ENCODE data around the gene LSAMP.
"Not testable (repeated sequence)": the region's sequence is repeated elsewhere in the genome, so short reads cannot be mapped to it uniquely, and the experiment has no call there.

The LSAMP gene

DNA sequence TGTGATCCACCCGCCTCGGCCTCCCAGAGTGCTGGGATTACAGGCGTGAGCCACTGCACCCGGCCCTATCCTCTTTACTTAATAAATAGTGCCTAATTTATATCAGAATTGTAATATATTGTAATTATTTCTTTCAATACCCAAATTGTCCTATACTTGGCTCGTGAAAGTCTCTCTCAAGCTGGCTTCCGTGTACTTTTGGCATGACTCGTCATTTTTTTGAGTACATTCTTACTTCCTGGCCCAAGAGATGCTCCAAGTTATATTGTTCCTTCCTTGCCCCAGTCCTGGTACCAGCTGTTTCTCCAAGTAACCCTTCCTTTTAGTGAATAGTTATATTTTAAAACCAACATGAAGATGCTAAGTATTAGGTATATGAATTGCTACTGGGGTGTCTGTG lies 366.7 kb downstream of the LSAMP start:
- H3K36me3 ChIP-seq (ENCODE audit: control insufficient read depth in 2 of 2, insufficient read depth in 2 of 2, low read length in 2 of 2), result no peaks in the 10 kb centered on the region
- no peaks in the 10 kb centered on the region for H3K9me3 ChIP-seq (ENCODE audit: control insufficient read depth in 2 of 2, low read length in 2 of 2)
- H3K4me3 ChIP-seq (ENCODE audit: low read length in 2 of 2), result no peak overlapping the region
- no peaks in the 10 kb centered on the region for H3K27me3 ChIP-seq (ENCODE audit: control insufficient read depth in 1 of 2, insufficient read depth in 2 of 2, low read length in 2 of 2)
- no peak overlapping the region for H3K9ac ChIP-seq (ENCODE audit: low read length in 2 of 2)
- H3K27ac ChIP-seq (ENCODE audit: low read length), result no peak overlapping the region
- H3K4me1 ChIP-seq (ENCODE audit: control insufficient read depth, insufficient read depth, low read length), result no peaks in the 10 kb centered on the region

- Histone ChIP-seq H3K27me3 (ENCODE audit: control insufficient read depth in 1 of 2, insufficient read depth in 2 of 2, low read length in 2 of 2) (no peaks in the 10 kb centered on the region), H3K4me3 (ENCODE audit: low read length in 2 of 2) (no peak overlapping the region), H3K4me1 (ENCODE audit: control insufficient read depth, insufficient read depth, low read length) (no peaks in the 10 kb centered on the region), H3K27ac (ENCODE audit: low read length) (no peak overlapping the region), H3K9me3 (ENCODE audit: control insufficient read depth in 2 of 2, low read length in 2 of 2) (no peaks in the 10 kb centered on the region), H3K36me3 (ENCODE audit: control insufficient read depth in 2 of 2, insufficient read depth in 2 of 2, low read length in 2 of 2) (no peaks in the 10 kb centered on the region), H3K9ac (ENCODE audit: low read length in 2 of 2) (no peak overlapping the region)
Measured at GRCh38 chr3:116077557-116077956, 367.7 kb downstream of the LSAMP start.

- Histone ChIP-seq H3K27ac (ENCODE audit: low read length) (no peak overlapping the region), H3K9ac (ENCODE audit: low read length in 2 of 2) (no peak overlapping the region)
Measured at GRCh38 chr3:116077059-116077458, 368.2 kb downstream of the LSAMP start.

DNA sequence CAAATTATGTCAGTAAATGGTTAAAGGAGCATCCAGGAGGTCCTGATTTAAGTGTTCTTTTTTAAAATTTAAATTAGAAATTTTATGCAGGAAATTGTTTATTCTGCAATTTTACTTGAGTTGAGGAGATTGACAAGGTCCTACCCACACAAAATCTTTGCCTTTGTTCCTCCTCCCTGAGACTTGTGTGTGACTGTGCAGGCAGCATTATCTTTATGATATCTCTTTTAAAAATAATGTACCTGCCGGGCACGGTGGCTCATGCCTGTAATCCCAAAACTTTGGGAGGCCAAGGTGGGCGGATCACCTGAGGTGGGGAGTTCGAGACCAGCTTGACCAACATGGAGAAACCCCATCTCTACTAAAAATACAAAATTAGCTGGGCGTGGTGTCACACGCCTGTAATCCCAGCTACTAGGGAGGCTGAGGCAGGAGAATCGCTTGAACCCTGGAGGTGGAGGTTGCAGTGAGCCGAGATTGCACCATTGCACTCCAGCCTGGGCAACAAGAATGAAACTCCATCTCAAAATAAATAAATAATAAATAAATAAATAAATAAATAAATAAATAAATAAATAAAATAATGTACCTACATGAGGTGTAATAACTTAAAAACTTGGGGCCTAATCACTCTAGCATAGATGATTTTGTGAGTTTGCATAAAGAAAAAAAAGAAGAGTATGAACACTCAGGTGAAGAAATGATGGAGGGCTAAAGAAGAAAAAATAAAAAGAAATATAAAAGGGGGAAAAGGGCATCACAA lies 374.6 kb downstream of the LSAMP start:
- H3K27ac ChIP-seq (ENCODE audit: low read length); H3K36me3 ChIP-seq (ENCODE audit: control insufficient read depth in 2 of 2, insufficient read depth in 2 of 2, low read length in 2 of 2); H3K4me3 ChIP-seq (ENCODE audit: low read length in 2 of 2); H3K9me3 ChIP-seq (ENCODE audit: control insufficient read depth in 2 of 2, low read length in 2 of 2); H3K9ac ChIP-seq (ENCODE audit: low read length in 2 of 2); H3K27me3 ChIP-seq (ENCODE audit: control insufficient read depth in 1 of 2, insufficient read depth in 2 of 2, low read length in 2 of 2); H3K4me1 ChIP-seq (ENCODE audit: control insufficient read depth, insufficient read depth, low read length): not testable (repeated sequence)

More at GRCh38 chr3:116077059-116077458, 368.2 kb downstream of the LSAMP start:
- Histone ChIP-seq H3K9me3 (ENCODE audit: control insufficient read depth in 2 of 2, low read length in 2 of 2) (no peaks in the 10 kb centered on the region), H3K27me3 (ENCODE audit: control insufficient read depth in 1 of 2, insufficient read depth in 2 of 2, low read length in 2 of 2) (no peaks in the 10 kb centered on the region), H3K4me1 (ENCODE audit: control insufficient read depth, insufficient read depth, low read length) (no peaks in the 10 kb centered on the region), H3K4me3 (ENCODE audit: low read length in 2 of 2) (no peak overlapping the region), H3K36me3 (ENCODE audit: control insufficient read depth in 2 of 2, insufficient read depth in 2 of 2, low read length in 2 of 2) (no peaks in the 10 kb centered on the region)

GRCh38 chr3:116070061-116070460 lies 375.2 kb downstream of the LSAMP start:
- Histone ChIP-seq H3K27ac (ENCODE audit: low read length) (no peak overlapping the region), H3K36me3 (ENCODE audit: control insufficient read depth in 2 of 2, insufficient read depth in 2 of 2, low read length in 2 of 2) (no peaks in the 10 kb centered on the region), H3K9me3 (ENCODE audit: control insufficient read depth in 2 of 2, low read length in 2 of 2) (no peaks in the 10 kb centered on the region), H3K27me3 (ENCODE audit: control insufficient read depth in 1 of 2, insufficient read depth in 2 of 2, low read length in 2 of 2) (no peaks in the 10 kb centered on the region), H3K4me1 (ENCODE audit: control insufficient read depth, insufficient read depth, low read length) (no peaks in the 10 kb centered on the region), H3K4me3 (ENCODE audit: low read length in 2 of 2) (no peak overlapping the region), H3K9ac (ENCODE audit: low read length in 2 of 2) (no peak overlapping the region)

- H3K36me3 ChIP-seq (ENCODE audit: control insufficient read depth in 2 of 2, insufficient read depth in 2 of 2, low read length in 2 of 2), result no peaks in the 10 kb centered on the region
- no peak overlapping the region for H3K27ac ChIP-seq (ENCODE audit: low read length)
- H3K4me3 ChIP-seq (ENCODE audit: low read length in 2 of 2), result no peak overlapping the region
- no peak overlapping the region for H3K9ac ChIP-seq (ENCODE audit: low read length in 2 of 2)
- H3K4me1 ChIP-seq (ENCODE audit: control insufficient read depth, insufficient read depth, low read length), result no peaks in the 10 kb centered on the region
- H3K27me3 ChIP-seq (ENCODE audit: control insufficient read depth in 1 of 2, insufficient read depth in 2 of 2, low read length in 2 of 2), result no peaks in the 10 kb centered on the region
- H3K9me3 ChIP-seq (ENCODE audit: control insufficient read depth in 2 of 2, low read length in 2 of 2), result no peaks in the 10 kb centered on the region
Measured at GRCh38 chr3:116069024-116069423, 376.3 kb downstream of the LSAMP start.

DNA sequence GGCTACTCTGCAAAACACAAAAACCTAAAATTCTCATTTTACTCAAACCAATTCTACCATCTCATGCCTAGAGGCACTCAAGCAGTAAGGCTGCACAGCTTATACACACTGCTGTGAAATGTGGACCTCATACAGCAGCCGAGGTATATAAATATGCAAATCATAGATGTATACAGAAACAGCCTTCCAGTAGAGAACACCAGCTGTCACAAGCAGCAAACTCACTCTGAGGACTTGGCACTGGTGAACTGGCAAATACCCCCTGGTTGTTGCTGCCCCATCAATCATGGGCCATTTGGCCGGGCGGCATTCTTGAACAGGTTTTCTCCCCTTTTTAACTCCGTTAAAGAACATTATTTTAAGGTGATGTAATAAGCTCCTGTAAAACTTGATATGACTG lies 378.0 kb downstream of the LSAMP start:
- Histone ChIP-seq H3K9me3 (ENCODE audit: control insufficient read depth in 2 of 2, low read length in 2 of 2) (no peaks in the 10 kb centered on the region), H3K27me3 (ENCODE audit: control insufficient read depth in 1 of 2, insufficient read depth in 2 of 2, low read length in 2 of 2) (no peaks in the 10 kb centered on the region), H3K27ac (ENCODE audit: low read length) (no peak overlapping the region), H3K4me3 (ENCODE audit: low read length in 2 of 2) (no peak overlapping the region), H3K4me1 (ENCODE audit: control insufficient read depth, insufficient read depth, low read length) (no peaks in the 10 kb centered on the region), H3K9ac (ENCODE audit: low read length in 2 of 2) (no peak overlapping the region), H3K36me3 (ENCODE audit: control insufficient read depth in 2 of 2, insufficient read depth in 2 of 2, low read length in 2 of 2) (no peaks in the 10 kb centered on the region)

- Histone ChIP-seq H3K9ac (ENCODE audit: low read length in 2 of 2) (no peak overlapping the region), H3K4me1 (ENCODE audit: control insufficient read depth, insufficient read depth, low read length) (no peaks in the 10 kb centered on the region), H3K9me3 (ENCODE audit: control insufficient read depth in 2 of 2, low read length in 2 of 2) (no peaks in the 10 kb centered on the region), H3K36me3 (ENCODE audit: control insufficient read depth in 2 of 2, insufficient read depth in 2 of 2, low read length in 2 of 2) (no peaks in the 10 kb centered on the region), H3K27me3 (ENCODE audit: control insufficient read depth in 1 of 2, insufficient read depth in 2 of 2, low read length in 2 of 2) (no peaks in the 10 kb centered on the region), H3K4me3 (ENCODE audit: low read length in 2 of 2) (no peak overlapping the region), H3K27ac (ENCODE audit: low read length) (no peak overlapping the region)
Measured at GRCh38 chr3:116065501-116065900, 379.8 kb downstream of the LSAMP start.

DNA sequence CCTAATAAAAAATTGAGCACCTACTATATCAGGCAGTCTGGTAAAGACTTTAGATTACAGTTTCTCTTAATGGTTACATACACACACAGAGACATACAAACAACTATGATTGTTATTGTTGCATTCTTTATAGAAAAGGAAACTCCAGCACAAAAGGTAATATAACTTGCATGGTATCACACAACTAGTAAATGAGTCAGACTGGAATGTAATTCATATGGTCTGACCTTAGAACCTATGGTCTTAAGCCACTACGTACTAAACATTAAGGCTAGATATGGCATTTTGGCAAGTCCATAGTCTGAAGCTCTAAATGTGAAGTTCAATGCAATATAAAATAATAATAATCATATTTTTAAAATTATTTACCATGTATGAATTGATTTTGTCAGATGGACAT lies 380.6 kb downstream of the LSAMP start:
- H3K27ac ChIP-seq (ENCODE audit: low read length), result no peak overlapping the region
- no peak overlapping the region for H3K4me3 ChIP-seq (ENCODE audit: low read length in 2 of 2)

DNA sequence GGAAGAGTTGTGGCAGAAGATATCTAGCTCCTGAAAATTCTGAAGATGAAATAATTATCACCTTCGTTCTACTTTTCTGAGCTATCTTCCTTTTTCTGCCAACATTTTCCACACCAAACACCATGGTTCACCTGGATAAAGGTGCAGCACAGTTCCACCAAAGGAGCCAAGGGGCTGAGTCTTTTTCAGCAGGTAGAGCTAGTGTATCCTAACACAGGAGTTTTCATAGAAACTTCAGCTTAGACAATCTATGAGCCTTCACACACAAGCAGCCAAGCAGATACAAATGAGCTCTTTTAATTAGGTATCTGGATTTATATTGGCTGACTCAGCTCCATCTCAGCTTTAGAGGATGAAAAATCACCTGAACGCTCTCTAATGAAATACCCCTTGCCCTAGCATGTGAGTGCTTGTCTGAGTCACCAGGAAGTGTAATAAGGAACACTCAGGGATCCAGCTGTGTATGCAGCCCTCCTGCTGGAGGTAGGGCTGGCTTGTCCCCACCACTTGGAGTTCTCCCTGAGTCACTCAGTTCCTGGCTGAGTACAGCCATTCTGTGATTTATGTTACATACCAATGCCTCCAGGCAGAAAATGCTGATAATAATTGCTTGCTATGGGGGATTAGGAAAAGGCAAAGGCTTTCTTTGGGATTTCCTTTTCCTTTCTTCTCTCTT lies 385.7 kb downstream of the LSAMP start:
- Histone ChIP-seq H3K27ac (ENCODE audit: low read length) (no peak overlapping the region), H3K9ac (ENCODE audit: low read length in 2 of 2) (no peak overlapping the region), H3K4me3 (ENCODE audit: low read length in 2 of 2) (no peak overlapping the region), H3K9me3 (ENCODE audit: control insufficient read depth in 2 of 2, low read length in 2 of 2) (no peaks in the 10 kb centered on the region), H3K4me1 (ENCODE audit: control insufficient read depth, insufficient read depth, low read length) (no peaks in the 10 kb centered on the region), H3K27me3 (ENCODE audit: control insufficient read depth in 1 of 2, insufficient read depth in 2 of 2, low read length in 2 of 2) (no peaks in the 10 kb centered on the region), H3K36me3 (ENCODE audit: control insufficient read depth in 2 of 2, insufficient read depth in 2 of 2, low read length in 2 of 2) (no peaks in the 10 kb centered on the region)

More for the DNA sequence above, 380.6 kb downstream of the LSAMP start:
- no peaks in the 10 kb centered on the region for H3K36me3 ChIP-seq (ENCODE audit: control insufficient read depth in 2 of 2, insufficient read depth in 2 of 2, low read length in 2 of 2)
- no peaks in the 10 kb centered on the region for H3K9me3 ChIP-seq (ENCODE audit: control insufficient read depth in 2 of 2, low read length in 2 of 2)
- no peak overlapping the region for H3K9ac ChIP-seq (ENCODE audit: low read length in 2 of 2)
- no peaks in the 10 kb centered on the region for H3K4me1 ChIP-seq (ENCODE audit: control insufficient read depth, insufficient read depth, low read length)
- no peaks in the 10 kb centered on the region for H3K27me3 ChIP-seq (ENCODE audit: control insufficient read depth in 1 of 2, insufficient read depth in 2 of 2, low read length in 2 of 2)

DNA sequence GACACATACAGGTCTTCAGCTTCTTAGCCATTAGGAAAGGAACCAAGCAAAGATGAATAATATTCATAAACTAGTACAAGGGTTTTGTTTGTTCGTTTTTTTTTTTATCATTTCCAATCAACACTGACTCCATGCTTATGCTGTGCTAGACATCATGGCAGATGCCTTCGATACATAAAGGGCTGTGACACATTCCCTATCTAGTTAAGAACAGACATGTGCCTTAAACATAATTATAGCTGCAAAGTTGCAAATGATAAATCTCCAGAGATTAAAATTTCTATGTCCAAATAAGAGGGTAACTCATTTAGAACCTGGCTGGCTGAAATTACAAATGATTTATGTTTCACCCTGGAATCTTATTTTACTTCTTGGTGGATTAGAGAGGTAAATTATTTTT lies 386.4 kb downstream of the LSAMP start:
- Histone ChIP-seq H3K27ac (ENCODE audit: low read length) (no peak overlapping the region), H3K4me1 (ENCODE audit: control insufficient read depth, insufficient read depth, low read length) (no peaks in the 10 kb centered on the region), H3K9ac (ENCODE audit: low read length in 2 of 2) (no peak overlapping the region), H3K4me3 (ENCODE audit: low read length in 2 of 2) (no peak overlapping the region), H3K27me3 (ENCODE audit: control insufficient read depth in 1 of 2, insufficient read depth in 2 of 2, low read length in 2 of 2) (no peaks in the 10 kb centered on the region), H3K9me3 (ENCODE audit: control insufficient read depth in 2 of 2, low read length in 2 of 2) (no peaks in the 10 kb centered on the region), H3K36me3 (ENCODE audit: control insufficient read depth in 2 of 2, insufficient read depth in 2 of 2, low read length in 2 of 2) (no peaks in the 10 kb centered on the region)
